Measurements from ENCODE around the gene DNAJB8.

DNAJB8 gene

DNA sequence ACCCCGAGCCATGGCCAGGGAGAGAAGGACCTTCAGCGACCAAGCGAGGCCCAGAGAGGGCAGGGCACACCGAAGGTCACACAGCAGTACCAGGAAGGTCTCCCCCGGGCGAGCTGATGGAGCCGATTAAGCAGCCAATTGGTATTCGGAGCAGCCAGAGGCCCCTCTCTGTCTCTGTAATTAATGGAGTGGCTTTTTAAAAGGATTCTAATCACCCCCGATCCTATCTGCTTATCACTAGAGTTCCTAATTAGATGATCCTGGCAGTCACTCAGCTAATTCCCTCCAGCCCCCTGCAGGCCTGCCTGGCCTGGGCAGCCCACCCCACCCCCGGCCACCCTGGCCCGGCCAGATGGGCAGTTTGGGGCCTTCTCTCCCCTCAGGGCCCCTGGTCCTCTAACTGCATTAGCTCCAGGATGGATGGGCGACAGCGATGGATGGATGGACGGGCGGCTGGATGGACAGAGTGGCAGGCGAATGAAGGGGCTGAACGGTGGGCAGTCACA is 1.6 kb upstream of the DNAJB8 start:
- TF ChIP-seq YY1 (IDR thresholded peaks at IDR 0.05; ENCODE audit: low read depth) (no peak), USF1 (IDR thresholded peaks at IDR 0.05) (no peak), EP300 (IDR thresholded peaks at IDR 0.05; ENCODE audit: borderline replicate concordance) (no peak)

DNA sequence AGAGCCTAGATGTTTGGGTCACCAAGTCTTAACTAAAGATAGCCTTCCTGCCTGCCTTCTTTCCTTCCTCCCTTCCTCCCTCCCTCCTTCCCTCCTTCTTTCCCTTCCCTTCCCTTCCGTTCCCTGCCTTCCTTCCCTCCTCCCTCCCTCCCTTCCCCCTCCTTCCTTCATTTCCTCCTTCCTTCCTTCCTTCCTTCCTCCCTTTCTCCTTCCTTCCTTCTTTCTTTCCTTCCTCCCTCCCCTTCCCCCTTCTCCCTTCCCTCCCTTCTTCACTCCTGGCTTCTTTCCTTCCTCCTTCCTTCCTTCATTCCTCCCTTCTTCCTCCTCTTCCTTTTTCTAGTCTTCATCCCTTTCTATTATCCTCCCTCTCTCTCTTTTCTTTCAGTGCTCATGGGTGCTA is 2.0 kb downstream of the DNAJB8 start:
- TF ChIP-seq TCF12 (IDR thresholded peaks at IDR 0.05; ENCODE audit: low read depth) (no peak), CEBPB (IDR thresholded peaks at IDR 0.05) (no peak), NFIC (IDR thresholded peaks at IDR 0.05) (no peak), FOXM1 (IDR thresholded peaks at IDR 0.05; ENCODE audit: borderline replicate concordance, low read depth) (no peak), EP300 (IDR thresholded peaks at IDR 0.05; ENCODE audit: borderline replicate concordance) (no peak), ZBTB7A (IDR thresholded peaks at IDR 0.05; ENCODE audit: low read depth) (no peak), CREB1 (IDR thresholded peaks at IDR 0.05; ENCODE audit: low read depth) (no peak), USF1 (IDR thresholded peaks at IDR 0.05) (no peak), YY1 (IDR thresholded peaks at IDR 0.05; ENCODE audit: low read depth) (no peak), REST (IDR thresholded peaks at IDR 0.05; ENCODE audit: low read depth) (no peak), RAD21 (IDR thresholded peaks at IDR 0.05; ENCODE audit: low read depth) (no peak), TAF1 (IDR thresholded peaks at IDR 0.05; ENCODE audit: low read depth) (no peak), EGR1 (IDR thresholded peaks at IDR 0.05) (no peak), TEAD4 (IDR thresholded peaks at IDR 0.05) (no peak)
- TF ChIP-seq, protein P1, sequence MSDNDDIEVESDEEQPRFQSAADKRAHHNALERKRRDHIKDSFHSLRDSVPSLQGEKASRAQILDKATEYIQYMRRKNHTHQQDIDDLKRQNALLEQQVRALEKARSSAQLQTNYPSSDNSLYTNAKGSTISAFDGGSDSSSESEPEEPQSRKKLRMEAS (IDR thresholded peaks at IDR 0.05): no peak

GRCh38 chr3:128464188-128464587 is 2.5 kb downstream of the DNAJB8 start:
- no peak for TF ChIP-seq TEAD4 (IDR thresholded peaks at IDR 0.05)

DNA sequence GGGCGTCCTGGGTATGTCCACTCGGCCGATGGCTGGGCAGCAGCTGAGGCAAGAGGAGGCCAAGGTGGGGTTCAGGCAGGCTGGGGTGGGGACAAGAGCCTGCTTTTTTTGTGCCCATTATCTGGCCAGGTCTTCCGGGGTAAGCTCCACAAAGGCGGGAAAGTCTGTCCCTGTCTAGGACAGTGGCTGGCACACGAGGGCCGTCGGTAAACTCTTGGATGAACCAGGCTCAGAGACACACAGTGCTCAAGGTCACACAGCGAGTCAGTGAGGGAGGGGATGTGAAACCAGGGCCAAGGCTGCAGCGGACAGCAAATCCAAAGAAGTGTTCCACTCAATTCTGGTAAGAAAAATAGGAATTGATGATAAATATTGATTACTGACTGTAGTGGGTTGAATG is 2.9 kb downstream of the DNAJB8 start:
- no peak for TF ChIP-seq CREB1 (IDR thresholded peaks at IDR 0.05; ENCODE audit: low read depth)
- no peak for TF ChIP-seq TAF1 (IDR thresholded peaks at IDR 0.05; ENCODE audit: low read depth)
- no peak for TF ChIP-seq USF1 (IDR thresholded peaks at IDR 0.05)
- no peak for TF ChIP-seq REST (IDR thresholded peaks at IDR 0.05; ENCODE audit: low read depth)
- TF ChIP-seq EGR1 (IDR thresholded peaks at IDR 0.05): no peak
- TF ChIP-seq TCF12 (IDR thresholded peaks at IDR 0.05; ENCODE audit: low read depth): no peak
- TF ChIP-seq YY1 (IDR thresholded peaks at IDR 0.05; ENCODE audit: low read depth): no peak
- no peak for TF ChIP-seq NFIC (IDR thresholded peaks at IDR 0.05)
- no peak for TF ChIP-seq RAD21 (IDR thresholded peaks at IDR 0.05; ENCODE audit: low read depth)
- no peak for TF ChIP-seq CEBPB (IDR thresholded peaks at IDR 0.05)
- no peak for TF ChIP-seq TEAD4 (IDR thresholded peaks at IDR 0.05)
- TF ChIP-seq FOXM1 (IDR thresholded peaks at IDR 0.05; ENCODE audit: borderline replicate concordance, low read depth): no peak
- no peak for TF ChIP-seq ZBTB7A (IDR thresholded peaks at IDR 0.05; ENCODE audit: low read depth)
- no peak for TF ChIP-seq EP300 (IDR thresholded peaks at IDR 0.05; ENCODE audit: borderline replicate concordance)
- TF ChIP-seq, protein P1 (IDR thresholded peaks at IDR 0.05): no peak

GRCh38 chr3:128463354-128463753 is 3.3 kb downstream of the DNAJB8 start:
- TF ChIP-seq, protein P1 (IDR thresholded peaks at IDR 0.05): no peak
- TF ChIP-seq REST (IDR thresholded peaks at IDR 0.05; ENCODE audit: low read depth) (no peak), NFIC (IDR thresholded peaks at IDR 0.05) (no peak), TEAD4 (IDR thresholded peaks at IDR 0.05) (no peak), TAF1 (IDR thresholded peaks at IDR 0.05; ENCODE audit: low read depth) (no peak), EP300 (IDR thresholded peaks at IDR 0.05; ENCODE audit: borderline replicate concordance) (no peak), CREB1 (IDR thresholded peaks at IDR 0.05; ENCODE audit: low read depth) (no peak), EGR1 (IDR thresholded peaks at IDR 0.05) (no peak), USF1 (IDR thresholded peaks at IDR 0.05) (no peak), ZBTB7A (IDR thresholded peaks at IDR 0.05; ENCODE audit: low read depth) (no peak), TCF12 (IDR thresholded peaks at IDR 0.05; ENCODE audit: low read depth) (no peak), CEBPB (IDR thresholded peaks at IDR 0.05) (no peak)

All from Ishikawa (cell line).